VCaP (cell line): Measurements from ENCODE around the gene MUC6.

Experiments
- H3K27ac ChIP-seq: fragments of 450-650 bp; 2 replicates; pipeline ENCODE4 v1.5.1; 2017
- CTCF ChIP-seq: fragments of 450-650 bp; conservative IDR thresholded peaks from 2 replicates; pipeline ENCODE4 v1.5.1; 2017; ENCODE audit warnings: mild to moderate bottlenecking, moderate library complexity

The MUC6 gene

GRCh38 chr11:985406-985805, 51.1 kb downstream of the MUC6 start:
- no peak for TF ChIP-seq CTCF

DNA sequence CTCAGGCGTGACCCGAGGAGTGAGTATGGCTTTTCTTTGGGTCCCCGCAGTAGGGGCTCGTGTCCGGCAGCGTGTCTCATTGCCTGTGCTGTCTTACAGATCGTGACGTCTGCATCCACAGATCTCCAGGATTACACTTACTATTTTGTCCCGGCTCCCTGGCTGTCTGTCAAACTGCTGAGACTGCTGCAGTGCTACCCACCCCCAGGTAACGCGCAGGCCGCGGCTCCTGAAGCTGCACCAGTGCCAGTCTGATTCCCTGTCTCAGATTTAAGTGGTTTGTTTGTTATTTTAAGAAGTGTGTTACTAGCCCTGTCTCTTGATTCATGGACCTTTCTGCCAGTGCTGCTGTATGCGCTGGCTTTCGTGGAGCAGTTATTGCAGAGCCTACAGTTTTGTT, 52.0 kb downstream of the MUC6 start:
- peak overlapping the region; percentile 91; the same call in 1 of the 2 replicates for H3K27ac ChIP-seq
- no peak for TF ChIP-seq CTCF

More at GRCh38 chr11:985406-985805, 51.1 kb downstream of the MUC6 start:
- peak overlapping the region; percentile 91 for H3K27ac ChIP-seq

- H3K27ac ChIP-seq, result no peak overlapping the region
- TF ChIP-seq CTCF, result no peak
Observed at GRCh38 chr11:981764-982163, 54.8 kb downstream of the MUC6 start.

GRCh38 chr11:980438-981357, 55.8 kb downstream of the MUC6 start:
- H3K27ac ChIP-seq, result 0 out of 2 replicates have a peak overlapping the region, but pooled peaks have one; percentile 18
- peak; percentile 49 for TF ChIP-seq CTCF

GRCh38 chr11:978781-979180, 57.7 kb downstream of the MUC6 start:
- TF ChIP-seq CTCF, result no peak
- no peak overlapping the region for H3K27ac ChIP-seq

GRCh38 chr11:977830-978720, 58.4 kb downstream of the MUC6 start:
- no peak for TF ChIP-seq CTCF
- no peak overlapping the region for H3K27ac ChIP-seq
